ENCODE results near the gene FOXN1. TPM values are rescaled to one million over a fixed set of nuclear protein-coding genes. Genes with fewer than 3 reads are reported as not detected.

Gene FOXN1
- polyA plus RNA-seq, 1 of the 3 experiments (the other 2 are of a cell fraction): not detected

GRCh38 chr17:28563475-28563874 is 57.3 kb downstream of the FOXN1 start:
- CTCF ChIA-PET: interaction anchor here (1.9 kb wide), 1 partner anchor 15 kb away, joined by 4 read pairs; no protein-coding TSS in a partner anchor
- WGBS (ENCODE audit: low lambda C conversion rate): 100% methylated on average over 3 of the region's 3 CpGs
- H3K27ac ChIP-seq (ENCODE audit: low read depth in 2 of 2, low read length in 1 of 2): no peak overlapping the region

GRCh38 chr17:28567604-28568003 is 61.5 kb downstream of the FOXN1 start:
- ChIA-PET CTCF (interaction anchor here (1.5 kb wide), 1 partner anchor 17 kb away, joined by 4 read pairs; no protein-coding TSS in a partner anchor), POLR2A (no interaction called here)
- 92% methylated on average over 3 of the region's 3 CpGs for WGBS (ENCODE audit: low lambda C conversion rate)
- no peaks in the 10 kb centered on the region for H3K9me3 ChIP-seq
- peaks cover 4 to 11% of the 10 kb centered on the region in 2 experiments; a peak in 3 of 4 replicates for H3K4me1 ChIP-seq (ENCODE audit: control insufficient read depth in 1 of 2, insufficient read depth in 2 of 2, low read depth in 1 of 2, low read length in 1 of 2)
- no peaks in the 10 kb centered on the region for H3K27me3 ChIP-seq (ENCODE audit: insufficient read depth)
- no peak overlapping the region for H3K27ac ChIP-seq (ENCODE audit: low read depth in 2 of 2, low read length in 1 of 2)
- no peaks in the 10 kb centered on the region for H3K9me2 ChIP-seq
- H3K4me2 ChIP-seq: no peak overlapping the region
- H3K36me3 ChIP-seq (replicated peaks in 1 of 2; ENCODE audit: control insufficient read depth in 1 of 2, insufficient read depth in 2 of 2, low read length in 1 of 2): peaks cover 4 to 11% of the 10 kb centered on the region in 2 experiments
- DNase-seq: no peak
- H3F3A ChIP-seq (replicated peaks; ENCODE audit: insufficient read depth): no peaks in the 10 kb centered on the region
- no peak for TF ChIP-seq POLR2AphosphoS5 (IDR thresholded peaks at IDR 0.05; ENCODE audit: low read depth, low read length)
- no peak for TF ChIP-seq FOSL2 (IDR thresholded peaks at IDR 0.05; ENCODE audit: borderline replicate concordance, low read depth)
- TF ChIP-seq RFX5 (IDR thresholded peaks at IDR 0.05; ENCODE audit: low read length): no peak
- TF ChIP-seq PBX3 (IDR thresholded peaks at IDR 0.05): no peak
- no peaks in the 10 kb centered on the region for H4K20me1 ChIP-seq (ENCODE audit: insufficient read depth)
- H3K4me3 ChIP-seq (ENCODE audit: low read depth in 2 of 2, low read length in 1 of 2): no peak overlapping the region
- H3K9ac ChIP-seq: no peak overlapping the region
- H2AFZ ChIP-seq (ENCODE audit: low read depth): no peak overlapping the region
- peaks cover 54% of the 10 kb centered on the region for H3K79me2 ChIP-seq (ENCODE audit: insufficient read depth)

More at GRCh38 chr17:28563475-28563874, 57.3 kb downstream of the FOXN1 start:
- no peaks in the 10 kb centered on the region for H3F3A ChIP-seq (replicated peaks; ENCODE audit: insufficient read depth)
- peaks cover 16 to 23% of the 10 kb centered on the region in 2 experiments for H3K36me3 ChIP-seq (replicated peaks in 1 of 2; ENCODE audit: control insufficient read depth in 1 of 2, insufficient read depth in 2 of 2, low read length in 1 of 2)
- no peaks in the 10 kb centered on the region for H3K9me2 ChIP-seq
- H3K79me2 ChIP-seq (ENCODE audit: insufficient read depth): peaks cover 34% of the 10 kb centered on the region
- POLR2A ChIA-PET: no interaction called here
- H2AFZ ChIP-seq (ENCODE audit: low read depth): no peak overlapping the region
- H3K4me1 ChIP-seq (ENCODE audit: control insufficient read depth in 1 of 2, insufficient read depth in 2 of 2, low read depth in 1 of 2, low read length in 1 of 2): peaks cover 0 to 2% of the 10 kb centered on the region in 2 experiments; a peak in 1 of 4 replicates
- TF ChIP-seq TEAD4 (IDR thresholded peaks at IDR 0.05; ENCODE audit: borderline replicate concordance, insufficient read depth) (0 out of 2 replicates have a peak, but pooled peaks have one; percentile 20), FOXM1 (IDR thresholded peaks at IDR 0.05; ENCODE audit: low read depth) (no peak), EP300 (IDR thresholded peaks at IDR 0.05; ENCODE audit: borderline replicate concordance in 1 of 2, low read depth in 1 of 2, low read length in 1 of 2) (no peak), ELF1 (IDR thresholded peaks at IDR 0.05) (peak; percentile 88), RCOR1 (IDR thresholded peaks at IDR 0.05; ENCODE audit: low read length) (no peak), NFIC (IDR thresholded peaks at IDR 0.05; ENCODE audit: borderline replicate concordance) (peak; percentile 75)
- H3K9me3 ChIP-seq: no peaks in the 10 kb centered on the region
- DNase-seq: no peak
- H3K9ac ChIP-seq: no peak overlapping the region
- H3K4me3 ChIP-seq (ENCODE audit: low read depth in 2 of 2, low read length in 1 of 2): no peak overlapping the region
- no peaks in the 10 kb centered on the region for H4K20me1 ChIP-seq (ENCODE audit: insufficient read depth)
- H3K4me2 ChIP-seq: no peak overlapping the region
- H3K27me3 ChIP-seq (ENCODE audit: insufficient read depth): no peaks in the 10 kb centered on the region

GRCh38 chr17:28569446-28569845 is 63.3 kb downstream of the FOXN1 start:
- H3K4me1 ChIP-seq (ENCODE audit: control insufficient read depth in 1 of 2, insufficient read depth in 2 of 2, low read depth in 1 of 2, low read length in 1 of 2): peaks cover 4 to 15% of the 10 kb centered on the region in 2 experiments; a peak in 3 of 4 replicates
- H3K79me2 ChIP-seq (ENCODE audit: insufficient read depth): peaks cover 47% of the 10 kb centered on the region
- H3K36me3 ChIP-seq (replicated peaks in 1 of 2; ENCODE audit: control insufficient read depth in 1 of 2, insufficient read depth in 2 of 2, low read length in 1 of 2): peaks cover 4 to 6% of the 10 kb centered on the region in 2 experiments
- peak overlapping the region; percentile 77; the same call in 1 of the 2 replicates for H3K4me2 ChIP-seq
- no peak for DNase-seq
- WGBS (ENCODE audit: low lambda C conversion rate): 93% methylated on average over 1 of the region's 1 CpG
- no peak overlapping the region for H2AFZ ChIP-seq (ENCODE audit: low read depth)
- H3K9me2 ChIP-seq: no peaks in the 10 kb centered on the region
- no peak overlapping the region for H3K27ac ChIP-seq (ENCODE audit: low read depth in 2 of 2, low read length in 1 of 2)
- H3K27me3 ChIP-seq (ENCODE audit: insufficient read depth): no peaks in the 10 kb centered on the region
- no peaks in the 10 kb centered on the region for H4K20me1 ChIP-seq (ENCODE audit: insufficient read depth)
- CTCF ChIA-PET: interaction anchor here (1.5 kb wide), 1 partner anchor 19 kb away, joined by 4 read pairs; no protein-coding TSS in a partner anchor
- no peak overlapping the region for H3K4me3 ChIP-seq (ENCODE audit: low read depth in 2 of 2, low read length in 1 of 2)
- no peaks in the 10 kb centered on the region for H3K9me3 ChIP-seq
- no peak overlapping the region for H3K9ac ChIP-seq
- H3F3A ChIP-seq (replicated peaks; ENCODE audit: insufficient read depth): no peaks in the 10 kb centered on the region
- POLR2A ChIA-PET: no interaction called here
- TF ChIP-seq CHD2 (IDR thresholded peaks at IDR 0.05; ENCODE audit: low read length, partially characterized antibody): no peak
- no peak for TF ChIP-seq NFIC (IDR thresholded peaks at IDR 0.05; ENCODE audit: borderline replicate concordance)
- no peak for TF ChIP-seq GABPA (IDR thresholded peaks at IDR 0.05; ENCODE audit: low read depth)
- TF ChIP-seq YY1 (IDR thresholded peaks at IDR 0.05; ENCODE audit: low read depth): no peak
- TF ChIP-seq RXRA (IDR thresholded peaks at IDR 0.05; ENCODE audit: borderline replicate concordance, low read depth): no peak
- TF ChIP-seq TCF12 (IDR thresholded peaks at IDR 0.05): no peak
- no peak for TF ChIP-seq EZH2phosphoT487 (IDR thresholded peaks at IDR 0.05; ENCODE audit: borderline replicate concordance, low read depth)
- no peak for TF ChIP-seq GATA2 (CRISPR knock-in tag; IDR thresholded peaks at IDR 0.05)
- TF ChIP-seq USF2 (IDR thresholded peaks at IDR 0.05; ENCODE audit: borderline replicate concordance, low read depth, low read length): no peak
- TF ChIP-seq ELF1 (IDR thresholded peaks at IDR 0.05): no peak
- no peak for TF ChIP-seq TAF1 (IDR thresholded peaks at IDR 0.05; ENCODE audit: borderline replicate concordance, low read depth, low read length)
- TF ChIP-seq IRF3 (IDR thresholded peaks at IDR 0.05; ENCODE audit: low read depth, low read length): no peak
- TF ChIP-seq SIN3A (IDR thresholded peaks at IDR 0.05; ENCODE audit: borderline replicate concordance, low read depth, low read length): no peak
- no peak for TF ChIP-seq TEAD4 (IDR thresholded peaks at IDR 0.05; ENCODE audit: borderline replicate concordance, insufficient read depth)
